GM06990 (cell line): ENCODE results near the gene PSMA7.

ENCODE experiments used
- DNase-seq: peaks from one replicate; pipeline ENCODE4 v3.0.0-alpha.2; 2011; ENCODE audit not compliant: insufficient read length; ENCODE audit errors: extremely low read depth
- H3K27me3 ChIP-seq: replicated peaks from 2 replicates; pipeline ENCODE4 v1.6.0; 2011; ENCODE audit warnings: low read length; ENCODE audit not compliant: control insufficient read depth, insufficient read depth
- H3K36me3 ChIP-seq: 2 replicates; pipeline ENCODE4 v1.5.1; 2011; ENCODE audit warnings: low read length; ENCODE audit not compliant: control insufficient read depth, insufficient read depth
- H3K4me3 ChIP-seq: replicated peaks from 2 replicates; pipeline ENCODE4 v1.5.1; 2011; ENCODE audit warnings: low read depth, mild to moderate bottlenecking, control low read depth, low read length
- CTCF ChIP-seq: IDR thresholded peaks from 2 replicates; pipeline ENCODE4 v1.5.1; 2011; ENCODE audit warnings: low read length, control low read depth, mild to moderate bottlenecking, inconsistent platforms; ENCODE audit not compliant: insufficient read depth, poor library complexity, severe bottlenecking

The PSMA7 gene

GRCh38 chr20:62087227-62087626 is 56.0 kb downstream of the PSMA7 start:
- no peak overlapping the region for H3K4me3 ChIP-seq
- H3K36me3 ChIP-seq, result no peaks in the 10 kb centered on the region
- no peaks in the 10 kb centered on the region for H3K27me3 ChIP-seq
- TF ChIP-seq CTCF, result no peak
- no peak for DNase-seq
